ENCODE measurements around the gene TMEM59L. TPM values are rescaled to one million over a fixed set of nuclear protein-coding genes. Genes with fewer than 3 reads are reported as not detected.

The TMEM59L gene
- not detected in 2 replicates for total RNA-seq

GRCh38 chr19:18612772-18613588 is at the start of gene TMEM59L:
Gene TMEM59L (plus strand): TSS chr19:18612870. CDS start chr19:18612959, 89 bp downstream.

GRCh38 chr19:18571564-18572344 is 40.9 kb upstream of the TMEM59L start, which contains the start of gene UBA52:
Gene UBA52 (plus strand): TSS chr19:18571857. CDS start chr19:18573301, 1,444 bp downstream.

DNA sequence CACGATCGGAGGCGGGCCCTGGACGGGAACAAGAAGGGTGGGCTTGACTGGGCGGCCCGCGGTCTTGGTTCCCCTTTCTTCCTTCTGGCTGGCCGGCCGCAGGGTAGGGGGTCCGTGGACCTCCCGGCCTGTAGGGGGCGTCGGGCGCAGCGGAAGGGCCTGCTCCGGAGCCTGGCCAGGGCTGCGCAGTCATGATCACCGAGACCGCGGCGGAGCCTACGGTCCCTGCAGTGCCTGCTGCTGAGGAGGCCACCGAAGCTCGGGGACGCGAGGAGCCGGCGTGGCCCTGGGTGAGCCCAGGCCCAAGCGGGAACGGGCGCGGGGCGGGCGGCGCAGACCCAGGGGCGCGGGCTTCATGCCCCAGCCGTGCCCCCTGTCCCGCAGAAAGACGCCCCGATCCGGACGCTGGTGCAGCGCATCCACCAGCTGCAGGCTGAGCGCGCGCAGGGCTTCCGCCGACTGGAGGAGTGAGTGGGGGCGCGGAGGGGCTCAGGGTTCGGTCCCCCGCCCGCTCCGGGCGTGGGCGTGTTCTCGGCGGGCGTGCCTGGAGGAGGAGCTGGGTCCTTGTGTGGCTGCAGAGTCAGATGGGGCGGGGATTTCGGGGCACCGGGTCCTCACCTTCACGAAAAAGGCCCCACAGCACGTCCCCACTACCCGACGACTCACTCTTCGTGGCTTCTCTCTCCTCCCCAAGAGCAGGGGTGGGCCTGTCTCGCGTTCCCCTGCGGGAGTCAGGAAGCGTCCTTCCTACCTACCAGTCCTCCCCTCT is 23.9 kb upstream of the TMEM59L start, which contains the start of gene REX1BD:
Gene REX1BD (plus strand): TSS at position 188 of the 769 bp plus-strand sequence. CDS start 4 bp downstream, at position 192.

GRCh38 chr19:18606281-18607225 is 6.1 kb upstream of the TMEM59L start, which contains the start of gene CRLF1:
Gene CRLF1 (minus strand): TSS chr19:18606799. CDS start chr19:18606656, 143 bp downstream.

DNA sequence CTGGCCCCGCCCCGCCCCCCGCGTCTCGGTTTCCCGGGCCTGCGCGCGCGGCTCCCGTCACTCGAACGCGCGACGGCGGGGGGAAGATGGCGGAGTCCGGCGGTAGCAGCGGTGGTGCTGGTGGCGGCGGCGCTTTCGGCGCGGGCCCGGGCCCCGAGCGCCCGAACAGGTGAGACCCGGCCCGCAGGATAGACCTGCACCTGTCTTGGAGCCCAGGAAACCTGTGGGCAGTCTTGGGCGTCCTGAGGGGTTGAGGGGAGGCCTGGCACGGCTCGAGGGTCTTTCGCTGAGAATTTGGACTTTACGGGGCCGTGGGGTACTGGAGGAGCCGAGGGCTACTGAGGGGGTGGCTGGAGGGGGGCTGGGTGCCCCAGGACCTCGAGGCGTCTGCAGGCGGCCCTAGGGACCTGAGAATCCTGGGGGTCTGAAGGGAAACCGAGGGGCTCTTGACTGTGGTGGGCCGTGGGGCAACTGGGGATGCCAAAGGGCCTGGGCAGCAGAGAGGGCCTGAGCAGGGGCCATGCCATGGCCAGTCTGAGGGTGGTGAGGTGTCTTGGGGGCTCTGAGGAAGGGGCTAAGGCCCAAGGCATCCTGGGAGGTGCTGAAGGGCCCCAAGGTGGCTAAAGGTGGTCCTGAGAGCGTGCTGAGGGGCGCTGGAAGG is 24.4 kb downstream of the TMEM59L start, which contains the start of gene KLHL26:
Gene KLHL26 (plus strand): TSS at position 60 of the 661 bp plus-strand sequence. CDS start 27 bp downstream, at position 87.

Other genes with a start within 250 kb of the TMEM59L start
- gene GDF15, start 226.7 kb upstream of the TMEM59L start, total RNA-seq = 50.7 and 51.2 TPM in 2 replicates
- gene LRRC25, start 215.2 kb upstream of the TMEM59L start, total RNA-seq = not detected in 2 replicates
- gene SSBP4, start 193.5 kb upstream of the TMEM59L start, total RNA-seq = 32.9 and 36.8 TPM in 2 replicates
- 45.5 and 46.1 TPM in 2 replicates for gene ISYNA1, start 174.7 kb upstream of the TMEM59L start, total RNA-seq
- gene ELL, start 90.8 kb upstream of the TMEM59L start, total RNA-seq = 10.5 and 11.3 TPM in 2 replicates
- 147 and 170 TPM in 2 replicates for gene FKBP8, start 69.3 kb upstream of the TMEM59L start, total RNA-seq
- 52.0 and 54.2 TPM in 2 replicates for gene KXD1, start 55.0 kb upstream of the TMEM59L start, total RNA-seq
- 811 and 1,032 TPM in 2 replicates for gene UBA52, start 41.0 kb upstream of the TMEM59L start, total RNA-seq
- 43.6 and 45.5 TPM in 2 replicates for gene REX1BD, start 24.1 kb upstream of the TMEM59L start, total RNA-seq
- not detected in 2 replicates for gene CRLF1, start 6.1 kb upstream of the TMEM59L start, total RNA-seq
- 1.6 and 2.7 TPM in 2 replicates for gene KLHL26, start 24.2 kb downstream of the TMEM59L start, total RNA-seq
- gene CRTC1, start 70.8 kb downstream of the TMEM59L start, total RNA-seq = 0.65 and 0.86 TPM in 2 replicates
- gene COMP, start 178.4 kb downstream of the TMEM59L start, total RNA-seq = under 0.01 TPM in 1 of 2 replicates, not detected in the other
- 45.8 and 52.3 TPM in 2 replicates for gene UPF1, start 219.1 kb downstream of the TMEM59L start, total RNA-seq

Measured in dermis lymphatic vessel endothelial cell (primary cell).